OCI-LY3 (cell line): ENCODE measurements around the gene HS1BP3.

ENCODE experiments used
- H2AFZ ChIP-seq: fragments of 200-600, 300-600 bp; shearing (Covaris generic); 2 replicates; pipeline ENCODE4 v1.6.0; 2014; ENCODE audit warnings: antibody characterized with exemption, low read depth, low read length
- H3K27ac ChIP-seq: fragments of 200-600, 300-600 bp; sonication (generic); 2 replicates; pipeline ENCODE4 v1.5.1; 2014; ENCODE audit warnings: mild to moderate bottlenecking, low read length, moderate library complexity, mixed read lengths
- H3K27me3 ChIP-seq: fragments of 200-600, 300-600 bp; sonication (generic); 2 replicates; pipeline ENCODE4 v1.6.1; 2014; ENCODE audit warnings: low read depth, low read length, mixed read lengths
- H3K36me3 ChIP-seq: fragments of 200-600, 300-600 bp; sonication (generic); replicated peaks from 2 replicates; pipeline ENCODE3; 2014; ENCODE audit warnings: low read depth, low read length, mixed read lengths
- H3K4me1 ChIP-seq: fragments of 300-600, 200-600 bp; sonication (generic); 2 replicates; pipeline ENCODE4 v1.6.1; 2014; ENCODE audit warnings: low read length, mixed read lengths
- H3K4me2 ChIP-seq: fragments of 200-600, 300-600 bp; sonication (generic); 2 replicates; pipeline ENCODE4 v1.6.1; 2014; ENCODE audit warnings: low read length, mixed read lengths
- H3K4me3 ChIP-seq: fragments of 300-600, 200-600 bp; sonication (generic); 2 replicates; pipeline ENCODE4 v1.5.1; 2014; ENCODE audit warnings: antibody characterized with exemption, mild to moderate bottlenecking, low read length, moderate library complexity
- H3K79me2 ChIP-seq: fragments of 300-600, 200-600 bp; shearing (Covaris generic); 2 replicates; pipeline ENCODE4 v1.6.1; 2014; ENCODE audit warnings: mild to moderate bottlenecking, low read length, mixed read lengths
- H3K9ac ChIP-seq: fragments of 300-600, 200-600 bp; shearing (Covaris generic); 2 replicates; pipeline ENCODE4 v1.6.0; 2014; ENCODE audit warnings: mild to moderate bottlenecking, low read length, moderate library complexity
- H3K9me3 ChIP-seq: fragments of 200-600, 300-600 bp; shearing (Covaris generic); 2 replicates; pipeline ENCODE4 v1.6.1; 2014; ENCODE audit warnings: low read length, mixed read lengths; ENCODE audit not compliant: insufficient read depth
- H4K20me1 ChIP-seq: fragments of 200-600, 300-600 bp; sonication (generic); 2 replicates; pipeline ENCODE4 v1.6.1; 2016; ENCODE audit warnings: low read length, mixed read lengths; ENCODE audit not compliant: insufficient read depth
- CTCF ChIP-seq: fragments of 200-600, 300-600 bp; sonication (generic); IDR thresholded peaks from 2 replicates; pipeline ENCODE4 v1.5.1; 2014; ENCODE audit warnings: antibody characterized with exemption, low read length, low read depth
- EZH2phosphoT487 ChIP-seq: fragments of 200-600 bp; shearing (Covaris generic); IDR thresholded peaks from 2 replicates; pipeline ENCODE4 v1.6.1; 2018; ENCODE audit warnings: antibody characterized with exemption, mixed run types, low read depth

Gene HS1BP3

DNA sequence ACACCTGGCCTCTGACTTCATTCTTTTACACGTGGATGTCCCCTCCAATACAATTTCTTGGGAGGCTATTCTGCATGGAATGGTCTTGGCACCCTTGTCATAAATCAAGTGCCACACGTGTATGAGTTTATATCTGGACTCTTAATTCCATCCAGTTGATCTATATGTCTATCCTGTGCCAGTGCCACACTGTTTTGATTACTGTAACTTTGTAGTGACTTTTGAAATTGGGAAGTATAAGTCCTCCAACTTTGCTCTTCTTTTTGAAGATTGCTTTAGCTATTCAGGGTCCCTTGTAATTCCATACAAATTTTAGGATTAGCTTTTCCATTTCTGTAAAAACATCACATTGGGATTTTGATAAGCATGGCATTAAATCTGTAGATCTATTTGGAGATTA lies 43.5 kb downstream of the HS1BP3 start:
- no peaks in the 10 kb centered on the region for H3K9me3 ChIP-seq
- no peaks in the 10 kb centered on the region for H3K79me2 ChIP-seq
- no peak overlapping the region for H3K4me3 ChIP-seq
- H3K36me3 ChIP-seq, result no peaks in the 10 kb centered on the region
- no peak overlapping the region for H2AFZ ChIP-seq
- no peak overlapping the region for H3K9ac ChIP-seq
- no peaks in the 10 kb centered on the region for H4K20me1 ChIP-seq
- no peak overlapping the region for H3K4me2 ChIP-seq
- no peak overlapping the region for H3K27ac ChIP-seq
- peaks cover 7% of the 10 kb centered on the region; the same call in 1 of the 2 replicates for H3K27me3 ChIP-seq
- no peaks in the 10 kb centered on the region for H3K4me1 ChIP-seq
- TF ChIP-seq CTCF, result no peak
- TF ChIP-seq EZH2phosphoT487, result no peak

DNA sequence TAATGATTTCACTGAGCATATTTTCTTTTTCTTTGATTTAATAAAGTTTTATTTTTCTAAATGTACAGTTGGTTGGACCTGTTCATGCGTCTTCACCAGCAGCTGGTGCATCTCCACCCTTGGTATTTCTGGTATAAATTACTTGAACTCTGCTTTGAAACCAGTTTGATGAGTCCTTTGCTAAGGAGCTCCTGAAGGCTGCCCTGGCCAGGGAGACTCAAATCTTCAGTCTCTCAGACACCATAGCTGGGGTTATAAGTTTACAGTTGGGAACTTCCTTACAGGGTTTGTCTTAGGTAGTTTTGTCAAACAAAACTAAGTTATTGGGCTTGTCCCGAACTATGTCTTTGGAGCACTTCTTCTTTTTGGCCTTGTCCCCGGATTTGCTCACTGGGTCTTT lies 44.7 kb downstream of the HS1BP3 start:
- TF ChIP-seq CTCF (no peak), EZH2phosphoT487 (no peak)
- Histone ChIP-seq H3K36me3 (no peaks in the 10 kb centered on the region), H3K27ac (no peak overlapping the region), H3K9ac (no peak overlapping the region), H3K27me3 (0 out of 2 replicates have a peak, but pooled peaks cover 8% of the 10 kb centered on the region), H3K4me2 (no peak overlapping the region), H3K4me3 (no peak overlapping the region), H3K9me3 (no peaks in the 10 kb centered on the region), H2AFZ (no peak overlapping the region), H3K79me2 (no peaks in the 10 kb centered on the region), H3K4me1 (no peaks in the 10 kb centered on the region), H4K20me1 (no peaks in the 10 kb centered on the region)

GRCh38 chr2:20604951-20605381 lies 45.9 kb downstream of the HS1BP3 start:
- H3K36me3 ChIP-seq, result no peaks in the 10 kb centered on the region

GRCh38 chr2:20604401-20604911 lies 46.4 kb downstream of the HS1BP3 start:
- Histone ChIP-seq H3K27me3 (0 out of 2 replicates have a peak, but pooled peaks cover 8% of the 10 kb centered on the region), H3K27ac (no peak overlapping the region), H3K36me3 (no peaks in the 10 kb centered on the region), H2AFZ (no peak overlapping the region), H3K4me1 (no peaks in the 10 kb centered on the region), H3K4me2 (no peak overlapping the region), H4K20me1 (no peaks in the 10 kb centered on the region), H3K9me3 (no peaks in the 10 kb centered on the region), H3K4me3 (no peak overlapping the region), H3K79me2 (no peaks in the 10 kb centered on the region), H3K9ac (no peak overlapping the region)
- no peak for TF ChIP-seq CTCF

More at GRCh38 chr2:20604951-20605381, 45.9 kb downstream of the HS1BP3 start:
- Histone ChIP-seq H3K27ac (no peak overlapping the region), H4K20me1 (no peaks in the 10 kb centered on the region), H3K9ac (no peak overlapping the region), H3K27me3 (0 out of 2 replicates have a peak, but pooled peaks cover 8% of the 10 kb centered on the region), H3K4me2 (no peak overlapping the region), H3K4me3 (no peak overlapping the region), H3K79me2 (no peaks in the 10 kb centered on the region), H2AFZ (no peak overlapping the region), H3K9me3 (no peaks in the 10 kb centered on the region), H3K4me1 (no peaks in the 10 kb centered on the region)
- TF ChIP-seq CTCF (no peak), EZH2phosphoT487 (no peak)
